Subcutaneous adipose tissue (tissue), 4 donors: ENCODE data around the gene HOXA5. TPM values are rescaled to one million over a fixed set of nuclear protein-coding genes. Genes with fewer than 3 reads are reported as not detected.

Source experiments
- CTCF ChIP-seq: fragments of 450-650 bp; IDR thresholded peaks from one replicate; pipeline ENCODE4 v1.5.1; 2016; ENCODE audit warnings: low read depth, mild to moderate bottlenecking, control low read depth, antibody characterized with exemption, moderate library complexity
- total RNA-seq, 4 donors: library from RNA; depleted of rRNA; stranded (reverse); fragments of >200 nt; gene quantifications; one replicate each; pipeline ENCODE4 v1.1.0, GENCODE V29; 2016

HOXA5 gene
- total RNA-seq, 4 donors from 2014 or later: 2.9 to 6.4 (median 4.7) TPM

GRCh38 chr7:27166531-27167505, 23.3 kb upstream of the HOXA5 start:
- no peak for TF ChIP-seq CTCF

GRCh38 chr7:27165996-27166530, 22.6 kb upstream of the HOXA5 start:
- no peak for TF ChIP-seq CTCF

GRCh38 chr7:27165089-27165995, 21.9 kb upstream of the HOXA5 start, which contains the start of gene HOXA9:
Gene HOXA9 (minus strand): TSS chr7:27165537. CDS start chr7:27165457, 80 bp downstream.
- no peak for TF ChIP-seq CTCF

GRCh38 chr7:27164367-27165088, 21.0 kb upstream of the HOXA5 start:
- TF ChIP-seq CTCF: no peak

DNA sequence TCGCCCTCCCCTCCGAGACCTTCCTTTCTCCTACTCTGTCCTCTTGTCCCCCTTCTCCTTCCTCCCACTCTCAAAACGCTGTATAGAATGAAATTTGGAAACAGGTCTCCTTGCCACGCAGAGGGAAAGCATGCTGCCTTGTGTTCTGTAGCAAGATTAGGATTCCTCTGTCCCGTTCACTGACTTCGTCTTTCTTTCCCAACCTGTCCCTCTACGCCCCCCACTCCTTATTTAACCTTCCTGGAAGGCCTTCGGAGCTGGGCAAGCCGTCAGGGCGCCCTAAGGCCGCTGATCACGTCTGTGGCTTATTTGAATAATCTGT, 20.5 kb upstream of the HOXA5 start:
- no peak for TF ChIP-seq CTCF

DNA sequence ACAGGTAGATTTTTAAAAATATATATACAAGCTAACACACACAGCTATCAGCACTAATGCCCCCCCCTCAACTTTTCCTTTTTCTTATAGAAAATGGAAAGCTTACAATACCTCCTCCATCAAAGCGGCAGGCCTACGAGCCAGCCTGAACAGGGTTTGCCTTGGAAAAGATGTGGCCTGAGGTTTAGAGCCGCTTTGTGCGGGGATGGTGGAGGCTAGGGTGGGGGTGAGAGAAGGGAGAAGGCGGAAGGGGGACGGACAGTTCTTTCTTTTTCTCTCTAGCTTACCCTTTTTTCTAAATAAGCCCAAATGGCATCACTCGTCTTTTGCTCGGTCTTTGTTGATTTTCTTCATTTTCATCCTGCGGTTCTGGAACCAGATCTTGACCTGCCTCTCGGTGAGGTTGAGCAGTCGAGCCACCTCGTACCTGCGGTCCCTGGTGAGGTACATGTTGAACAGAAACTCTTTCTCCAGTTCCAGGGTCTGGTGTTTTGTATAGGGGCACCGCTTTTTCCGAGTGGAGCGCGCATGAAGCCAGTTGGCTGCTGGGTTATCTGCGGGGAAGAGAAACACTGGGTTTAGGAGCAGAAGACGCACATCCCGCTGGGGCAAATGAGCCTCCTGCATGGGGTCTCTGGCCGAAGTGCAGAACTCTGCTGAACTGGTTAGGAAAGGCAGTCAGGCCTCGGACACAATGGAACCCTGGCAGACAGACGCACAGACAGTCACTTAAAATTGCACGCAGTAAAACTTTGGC, 20.0 kb upstream of the HOXA5 start:
- TF ChIP-seq CTCF: no peak
